Glutamatergic neuron (in vitro differentiated cells): ENCODE measurements around the gene ABHD6. TPM values are rescaled to one million over a fixed set of nuclear protein-coding genes. Genes with fewer than 3 reads are reported as not detected.

Experiments
- DNase-seq: peaks from one replicate; pipeline ENCODE4 v3.0.0; 2022
- H3K27ac Mint-ChIP-seq: one replicate; pipeline ENCODE4 v1.8.0; 2020; ENCODE audit warnings: mild to moderate bottlenecking, mixed read lengths, inconsistent platforms; ENCODE audit not compliant: unreplicated experiment
- H3K27me3 Mint-ChIP-seq: one replicate; pipeline ENCODE4 v1.8.0; 2020; ENCODE audit warnings: mild to moderate bottlenecking, moderate library complexity, mixed read lengths, inconsistent platforms; ENCODE audit not compliant: unreplicated experiment
- H3K36me3 Mint-ChIP-seq: one replicate; pipeline ENCODE4 v1.8.0; 2020; ENCODE audit warnings: mild to moderate bottlenecking, mixed read lengths, inconsistent platforms; ENCODE audit not compliant: unreplicated experiment
- H3K4me1 Mint-ChIP-seq: one replicate; pipeline ENCODE4 v1.8.0; 2020; ENCODE audit warnings: mild to moderate bottlenecking, low read depth, mixed read lengths, inconsistent platforms; ENCODE audit not compliant: unreplicated experiment
- H3K4me3 Mint-ChIP-seq: one replicate; pipeline ENCODE4 v1.8.0; 2020; ENCODE audit warnings: mild to moderate bottlenecking, mixed read lengths, inconsistent platforms; ENCODE audit not compliant: unreplicated experiment
- H3K9me3 Mint-ChIP-seq: one replicate; pipeline ENCODE4 v1.8.0; 2020; ENCODE audit warnings: mild to moderate bottlenecking, moderate library complexity, mixed read lengths, inconsistent platforms; ENCODE audit not compliant: unreplicated experiment
- total RNA-seq: library from RNA; stranded (reverse); fragmentation: NEBNext Ultra II Directional; extraction: Animal tissue kit (Norgen Biotek cat#: 25700); gene quantifications from one replicate; pipeline ENCODE4 v1.2.1, GENCODE V29; 2021; ENCODE audit not compliant: unreplicated experiment
- TF ChIP-seq, protein P1 (sequence below): fragments of 200-600 bp; sonication (generic); IDR thresholded peaks from one replicate; pipeline ENCODE4 v1.5.0; 2021; ENCODE audit not compliant: partially characterized antibody, unreplicated experiment

The ABHD6 gene
- total RNA-seq, 1 donor from 2014 or later: 46.0 TPM

DNA sequence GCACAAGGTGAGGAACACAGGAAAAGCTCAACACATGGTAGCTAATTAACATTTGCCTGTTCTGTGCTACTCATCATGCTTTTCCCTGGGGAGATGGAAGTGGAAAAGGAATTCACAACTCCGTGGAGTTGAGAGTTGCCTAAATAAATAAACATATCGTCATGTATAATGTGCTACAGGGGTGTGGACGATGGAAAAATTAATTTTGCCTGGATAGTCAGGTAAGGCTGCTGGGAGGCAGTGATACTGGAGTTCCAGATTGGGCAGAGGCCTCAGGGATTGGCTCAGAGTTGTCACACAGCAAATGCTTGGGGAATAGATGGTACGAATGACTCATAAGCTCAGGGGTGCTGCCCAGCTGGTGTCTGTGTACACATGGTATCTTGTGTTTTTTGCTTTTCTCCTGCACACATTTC, 3.1 kb upstream of the ABHD6 start:
- H3K4me1 Mint-ChIP-seq: peaks cover 49% of the 10 kb centered on the region
- H3K27ac Mint-ChIP-seq: peak overlapping the region; percentile 94
- no peaks in the 10 kb centered on the region for H3K36me3 Mint-ChIP-seq
- TF ChIP-seq, protein P1, sequence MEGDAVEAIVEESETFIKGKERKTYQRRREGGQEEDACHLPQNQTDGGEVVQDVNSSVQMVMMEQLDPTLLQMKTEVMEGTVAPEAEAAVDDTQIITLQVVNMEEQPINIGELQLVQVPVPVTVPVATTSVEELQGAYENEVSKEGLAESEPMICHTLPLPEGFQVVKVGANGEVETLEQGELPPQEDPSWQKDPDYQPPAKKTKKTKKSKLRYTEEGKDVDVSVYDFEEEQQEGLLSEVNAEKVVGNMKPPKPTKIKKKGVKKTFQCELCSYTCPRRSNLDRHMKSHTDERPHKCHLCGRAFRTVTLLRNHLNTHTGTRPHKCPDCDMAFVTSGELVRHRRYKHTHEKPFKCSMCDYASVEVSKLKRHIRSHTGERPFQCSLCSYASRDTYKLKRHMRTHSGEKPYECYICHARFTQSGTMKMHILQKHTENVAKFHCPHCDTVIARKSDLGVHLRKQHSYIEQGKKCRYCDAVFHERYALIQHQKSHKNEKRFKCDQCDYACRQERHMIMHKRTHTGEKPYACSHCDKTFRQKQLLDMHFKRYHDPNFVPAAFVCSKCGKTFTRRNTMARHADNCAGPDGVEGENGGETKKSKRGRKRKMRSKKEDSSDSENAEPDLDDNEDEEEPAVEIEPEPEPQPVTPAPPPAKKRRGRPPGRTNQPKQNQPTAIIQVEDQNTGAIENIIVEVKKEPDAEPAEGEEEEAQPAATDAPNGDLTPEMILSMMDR: no peak
- DNase-seq: no peak
- peaks cover 11% of the 10 kb centered on the region for H3K27me3 Mint-ChIP-seq
- H3K4me3 Mint-ChIP-seq: peak overlapping the region; percentile 40
- peaks cover 14% of the 10 kb centered on the region for H3K9me3 Mint-ChIP-seq

DNA sequence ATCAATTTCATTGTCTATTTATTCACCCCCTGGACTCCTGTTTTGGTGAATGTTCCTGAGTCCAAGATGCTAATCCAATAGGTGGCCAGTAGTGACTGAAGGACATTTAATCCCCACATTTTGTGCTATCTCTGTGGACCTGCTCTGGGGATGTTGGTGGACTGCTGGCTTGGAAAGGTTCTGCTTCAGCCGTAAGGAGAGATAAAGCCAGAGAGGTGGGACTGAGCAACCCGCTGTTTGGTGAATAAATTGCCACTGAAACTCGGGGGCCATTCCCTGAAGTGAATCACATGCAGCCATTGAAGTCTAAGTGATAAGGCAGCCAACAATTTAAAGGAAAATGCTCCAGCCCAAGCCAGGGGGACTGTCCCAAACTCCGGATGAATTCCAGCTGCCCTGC, 1.6 kb upstream of the ABHD6 start:
- H3K4me3 Mint-ChIP-seq: peak overlapping the region; percentile 88
- no peaks in the 10 kb centered on the region for H3K36me3 Mint-ChIP-seq
- H3K27me3 Mint-ChIP-seq: peaks cover 9% of the 10 kb centered on the region
- no peak for DNase-seq
- peaks cover 43% of the 10 kb centered on the region for H3K4me1 Mint-ChIP-seq
- peak overlapping the region; percentile 66 for H3K27ac Mint-ChIP-seq
- TF ChIP-seq, protein P1: no peak
- peaks cover 11% of the 10 kb centered on the region for H3K9me3 Mint-ChIP-seq

GRCh38 chr3:58236527-58237237, 910 bp upstream of the ABHD6 start:
- H3K36me3 Mint-ChIP-seq: no peaks in the 10 kb centered on the region
- peaks cover 43% of the 10 kb centered on the region for H3K4me1 Mint-ChIP-seq
- H3K4me3 Mint-ChIP-seq: peak overlapping the region; percentile 88
- H3K27me3 Mint-ChIP-seq: peaks cover 9% of the 10 kb centered on the region
- DNase-seq: no peak
- H3K9me3 Mint-ChIP-seq: peaks cover 11% of the 10 kb centered on the region
- peak overlapping the region; percentile 84 for H3K27ac Mint-ChIP-seq
- TF ChIP-seq, protein P1: no peak

- Mint-ChIP-seq H3K4me3 (peak overlapping the region; percentile 97), H3K4me1 (peaks cover 37% of the 10 kb centered on the region), H3K9me3 (peaks cover 9% of the 10 kb centered on the region), H3K36me3 (no peaks in the 10 kb centered on the region), H3K27me3 (peaks cover 9% of the 10 kb centered on the region), H3K27ac (peak overlapping the region; percentile 71)
- DNase-seq: peak; percentile 49
- TF ChIP-seq, protein P1: no peak
Measured at GRCh38 chr3:58237941-58238681, 519 bp downstream of the ABHD6 start.

DNA sequence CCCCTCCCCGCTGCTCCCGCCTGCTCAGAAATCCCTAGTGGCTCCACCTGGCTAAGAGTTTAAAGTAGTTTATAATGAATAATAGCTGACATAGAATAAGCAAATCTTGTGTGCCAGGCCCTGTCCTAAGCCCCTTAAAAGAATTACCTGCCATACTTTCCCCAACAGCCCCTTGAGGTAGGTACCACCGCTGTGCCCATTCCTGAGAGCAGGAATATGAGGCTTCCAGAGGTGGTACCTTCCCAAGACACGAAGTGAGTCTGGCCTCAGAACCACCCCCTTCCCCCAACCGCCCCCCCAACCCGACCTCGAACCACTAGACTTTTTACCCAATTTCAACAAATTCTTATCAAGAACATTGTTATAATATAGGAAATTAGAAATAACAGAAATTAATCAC, 1.2 kb downstream of the ABHD6 start:
- peaks cover 6% of the 10 kb centered on the region for H3K27me3 Mint-ChIP-seq
- H3K4me1 Mint-ChIP-seq: peaks cover 31% of the 10 kb centered on the region
- TF ChIP-seq, protein P1: no peak
- no peaks in the 10 kb centered on the region for H3K36me3 Mint-ChIP-seq
- H3K4me3 Mint-ChIP-seq: peak overlapping the region; percentile 97
- no peak overlapping the region for H3K27ac Mint-ChIP-seq
- no peak for DNase-seq
- peaks cover 7% of the 10 kb centered on the region for H3K9me3 Mint-ChIP-seq
